NCI-H1417 (cell line): ENCODE results near the gene SMARCB1.

Experiments used
- DNase-seq, 3 experiments: peaks; one replicate each; lab custom pipeline; 2025; lab: John Stamatoyannopoulos, UW

SMARCB1 gene

GRCh38 chr22:23786752-23787599 is at the start of gene SMARCB1:
SMARCB1 (plus strand) TSS chr22:23786966; CDS start chr22:23787170, 204 bp downstream.
- peak; percentile 77 to 89 (median 86) for DNase-seq

DNA sequence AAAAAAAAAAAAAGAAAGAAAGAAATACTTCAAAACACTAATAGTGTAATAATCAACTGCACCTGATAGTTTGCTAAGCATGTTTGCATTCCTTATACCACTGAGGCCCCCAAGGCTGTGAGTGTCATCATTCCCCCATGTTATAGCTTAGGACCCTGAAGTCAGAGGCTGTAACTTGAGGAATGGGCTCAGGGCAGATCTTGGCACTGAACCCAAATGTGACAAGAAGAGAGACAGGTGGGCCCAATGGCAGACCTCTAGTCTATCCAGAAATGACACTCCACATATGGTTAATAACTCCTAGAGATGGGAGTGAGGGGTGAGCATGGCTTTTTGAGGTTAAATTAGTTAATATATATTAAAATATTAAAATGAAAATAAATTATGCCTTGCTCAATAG is 49.1 kb upstream of the SMARCB1 start:
- no peak for DNase-seq

- DNase-seq: no peak
Measured at GRCh38 chr22:23742505-23743264, 44.1 kb upstream of the SMARCB1 start.

GRCh38 chr22:23743303-23743705 is 43.5 kb upstream of the SMARCB1 start:
- DNase-seq: no peak

GRCh38 chr22:23744001-23744400 is 42.8 kb upstream of the SMARCB1 start:
- no peak for DNase-seq

- no peak for DNase-seq
Measured at GRCh38 chr22:23744485-23744884, 42.3 kb upstream of the SMARCB1 start.

DNA sequence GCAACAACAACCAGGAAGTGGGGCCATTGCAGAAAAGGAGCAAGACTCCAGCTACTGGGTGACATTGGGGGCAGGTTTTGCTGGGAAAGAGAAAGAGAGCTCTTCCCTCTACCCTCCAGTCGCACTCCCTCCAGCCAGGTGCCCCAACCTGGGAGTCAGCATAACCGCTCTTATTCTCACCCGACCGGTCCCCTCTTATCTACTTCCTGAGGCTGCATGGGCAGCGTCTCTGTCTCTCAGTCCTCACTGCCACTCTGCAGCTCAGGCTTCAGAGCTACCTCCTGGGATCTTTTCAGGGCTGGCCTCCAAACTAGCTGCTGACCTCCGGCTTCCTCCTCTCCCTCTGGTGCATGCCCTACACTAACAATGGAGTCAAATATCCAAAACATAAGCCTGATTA is 41.0 kb upstream of the SMARCB1 start:
- DNase-seq: no peak

DNA sequence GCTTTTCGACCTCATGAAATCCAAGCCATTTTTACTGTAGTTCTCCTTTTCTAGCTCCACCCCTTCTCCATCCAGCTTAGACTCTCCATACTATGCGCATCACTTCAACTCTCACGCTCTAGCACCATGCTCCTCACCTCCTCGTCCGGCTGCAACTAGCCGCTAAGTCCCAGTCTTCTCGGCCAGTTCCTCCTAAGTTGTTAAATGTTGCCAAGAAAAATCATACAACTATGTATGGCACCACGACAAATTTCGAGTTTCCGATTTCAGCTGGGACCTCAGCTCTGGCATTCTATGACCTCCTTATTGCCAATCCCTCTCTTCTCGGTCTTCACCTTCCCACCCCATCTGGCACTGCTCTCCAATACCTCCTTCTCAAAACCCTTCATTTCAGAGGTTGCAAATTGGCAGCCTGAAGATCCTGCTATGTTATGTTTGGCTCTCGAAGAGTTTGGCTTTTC is 36.9 kb upstream of the SMARCB1 start:
- DNase-seq: no peak

DNA sequence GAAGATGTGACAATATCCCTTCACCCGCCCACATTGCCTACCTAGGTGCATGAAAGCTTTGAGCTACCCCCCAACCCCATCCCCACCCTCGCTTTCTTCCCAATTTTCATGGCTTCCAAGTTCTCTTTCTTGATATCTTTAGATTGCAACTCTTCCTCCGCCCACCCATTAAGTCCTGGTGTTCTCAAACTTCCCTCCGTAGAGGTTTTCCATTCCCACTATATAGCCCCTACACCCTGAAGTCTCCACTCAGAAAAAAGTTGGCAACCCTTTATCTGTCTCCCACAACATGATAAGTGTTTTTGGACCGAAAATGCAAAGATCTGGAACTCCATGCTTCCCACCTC is 36.4 kb upstream of the SMARCB1 start:
- peak in 1 of 3 experiments; percentile 21 for DNase-seq

- peak; percentile 81 to 84 (median 82) for DNase-seq
Measured at GRCh38 chr22:23750714-23751440, 35.9 kb upstream of the SMARCB1 start, which contains the start of gene ZNF70. ZNF70 (minus strand) TSS chr22:23751112; CDS start chr22:23745140, 5,972 bp downstream.

DNA sequence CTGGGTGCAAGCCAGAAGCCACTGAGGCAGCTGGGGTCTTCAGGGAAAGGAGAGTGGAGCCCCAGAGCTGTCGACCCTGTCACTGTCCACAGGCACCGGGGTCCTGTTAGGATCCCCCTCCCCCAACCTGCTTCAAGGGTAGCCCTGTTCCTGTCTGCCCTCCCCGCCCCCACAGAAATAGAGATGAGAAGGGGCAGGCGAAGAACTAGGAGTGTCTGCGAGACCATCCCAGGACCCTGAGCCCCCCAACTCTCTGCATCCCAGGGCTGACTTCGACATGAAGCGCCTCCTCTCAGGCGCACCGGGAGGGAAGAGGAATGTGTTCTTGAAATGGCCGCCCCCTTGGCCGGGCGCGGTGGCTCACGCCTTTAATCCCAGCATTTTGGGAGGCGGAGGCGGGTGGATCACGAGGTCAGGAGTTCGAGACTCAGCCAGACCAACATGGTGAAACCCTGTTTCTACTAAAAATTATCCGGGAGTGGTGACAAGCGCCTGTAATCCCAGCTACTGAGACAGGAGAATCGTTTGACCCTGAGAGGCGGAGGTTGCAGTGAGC is 35.2 kb upstream of the SMARCB1 start:
- peak; percentile 3 to 64 (median 60) for DNase-seq

GRCh38 chr22:23752090-23752691 is 34.6 kb upstream of the SMARCB1 start:
- no peak for DNase-seq

- DNase-seq: no peak
Measured at GRCh38 chr22:23752750-23753149, 34.0 kb upstream of the SMARCB1 start.

GRCh38 chr22:23753385-23753784 is 33.4 kb upstream of the SMARCB1 start:
- DNase-seq: no peak

DNA sequence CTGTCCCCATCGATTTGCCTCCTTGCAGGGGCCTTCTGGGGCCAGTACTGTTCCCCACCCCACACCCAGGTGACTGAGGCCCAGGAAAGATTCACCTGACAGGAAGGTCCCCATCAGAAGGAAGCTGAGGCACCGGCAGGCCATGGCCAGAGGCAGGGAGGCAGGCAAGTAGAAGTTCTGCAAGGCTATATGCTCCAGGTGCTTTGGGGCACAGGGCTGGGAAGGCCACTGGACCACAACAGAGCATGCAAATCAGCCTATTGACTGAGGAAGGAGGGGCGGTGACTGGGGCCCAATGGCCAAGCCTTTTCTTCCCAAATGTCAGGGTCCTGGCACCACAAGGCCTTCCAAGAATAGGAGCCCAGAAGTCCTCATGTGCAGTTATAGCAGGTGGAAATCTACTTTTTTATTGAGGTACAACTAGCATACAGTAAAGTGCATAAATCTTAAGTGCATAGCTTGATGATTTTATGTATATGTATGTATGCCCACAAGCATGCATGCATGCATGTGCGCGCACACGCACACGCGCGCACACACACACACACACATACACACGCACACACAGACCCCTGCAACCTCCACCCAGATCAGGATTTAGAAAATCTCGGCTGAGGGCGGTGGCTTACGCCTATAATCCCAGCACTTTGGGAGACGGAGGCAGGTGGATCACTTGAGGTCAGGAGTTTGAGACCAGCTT is 32.4 kb upstream of the SMARCB1 start, which contains the start of gene VPREB3:
TSS of gene VPREB3 (minus strand) at position 206 of the 700 bp plus-strand sequence. CDS start at position 144, 62 bp downstream.
- DNase-seq: no peak

DNA sequence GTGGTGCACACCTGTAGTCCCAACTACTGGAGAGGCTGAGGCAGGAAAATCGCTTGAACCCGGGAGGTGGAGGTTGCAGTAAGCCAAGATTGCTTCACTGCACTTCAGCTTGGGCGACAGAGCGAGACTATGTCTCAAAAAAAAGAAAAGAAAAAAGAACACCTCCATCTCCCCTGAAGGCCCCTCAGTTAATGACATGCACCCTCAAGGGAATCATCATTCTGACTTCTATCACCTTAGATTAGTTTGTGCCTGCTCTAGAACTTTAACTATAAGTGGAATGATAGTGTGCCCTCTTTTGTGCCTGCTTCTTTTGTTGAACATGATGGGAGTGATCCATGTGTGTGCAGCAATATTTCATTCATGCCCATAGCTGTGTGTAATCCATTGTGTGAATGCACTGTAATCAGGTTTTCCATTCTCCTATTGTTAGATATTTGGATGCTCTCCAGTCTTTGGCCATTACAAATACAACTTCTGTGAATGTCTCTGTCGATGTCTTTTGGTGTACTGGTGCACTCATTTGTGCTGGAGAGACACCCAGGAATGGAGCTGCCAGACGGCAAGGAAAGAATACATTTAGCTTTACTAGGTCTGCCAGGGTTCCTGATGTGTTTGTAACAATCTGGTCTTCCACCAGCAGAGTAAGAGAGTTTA is 31.7 kb upstream of the SMARCB1 start:
- DNase-seq: no peak

GRCh38 chr22:23755711-23756110 is 31.1 kb upstream of the SMARCB1 start:
- DNase-seq: no peak

DNA sequence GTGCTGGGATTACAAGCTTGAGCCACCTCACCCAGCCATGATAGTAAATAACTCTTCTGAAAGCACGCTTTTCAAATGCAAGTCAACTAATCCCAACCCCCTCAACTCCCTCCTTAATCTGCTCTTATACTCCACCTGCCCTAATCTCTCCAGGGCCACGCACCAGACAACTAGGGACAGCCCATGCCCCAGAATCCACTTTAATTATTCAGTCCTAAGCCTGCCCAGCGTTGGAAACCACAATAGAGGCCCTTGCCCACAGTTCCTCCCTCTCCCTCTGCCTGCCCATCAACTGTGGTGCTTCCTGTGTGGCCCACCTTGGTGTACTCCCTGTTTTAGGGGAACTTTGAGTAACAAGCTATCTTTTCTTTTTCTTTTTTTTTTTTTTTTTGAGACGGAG is 29.9 kb upstream of the SMARCB1 start:
- no peak for DNase-seq

DNA sequence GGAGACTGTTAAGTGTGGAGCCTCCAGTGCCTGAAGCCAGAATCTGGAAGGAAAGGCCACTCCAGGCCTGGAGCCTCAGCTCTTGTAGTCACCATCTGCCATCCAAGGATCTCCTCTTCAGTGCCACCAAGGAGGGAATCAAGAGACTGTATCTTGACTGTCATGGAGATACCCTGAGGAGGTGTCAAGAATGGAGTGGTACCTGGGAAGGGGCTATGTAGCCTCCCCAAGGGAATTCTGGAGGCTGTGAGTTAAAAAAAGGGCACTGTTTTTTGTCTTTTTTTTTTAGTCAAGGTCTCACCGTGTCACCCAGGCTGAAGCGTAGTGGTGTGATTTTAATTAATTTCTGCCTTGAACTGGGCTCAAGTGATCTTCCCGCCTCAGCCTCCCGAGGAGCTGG is 27.2 kb upstream of the SMARCB1 start:
- no peak for DNase-seq

DNA sequence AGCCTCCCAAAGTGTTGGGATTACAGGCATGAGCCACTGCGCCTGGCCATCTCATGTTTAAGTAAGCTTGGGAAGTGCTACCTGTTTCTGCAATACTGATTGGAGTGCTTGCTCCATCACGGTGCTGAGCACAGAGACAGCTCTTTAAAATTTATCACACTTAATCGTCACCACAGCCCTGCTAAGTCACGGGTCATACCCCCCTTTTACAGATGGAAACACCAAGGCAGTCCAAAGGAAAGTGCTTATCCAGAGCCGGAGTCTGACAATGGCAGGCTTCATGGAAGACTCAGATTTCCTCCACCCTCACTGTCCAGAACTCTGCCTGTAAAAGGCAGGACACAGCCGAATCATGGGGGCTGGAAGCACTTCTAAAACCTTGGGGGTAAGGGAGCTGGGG is 26.7 kb upstream of the SMARCB1 start:
- DNase-seq: no peak
